SK-N-MC (cell line): ENCODE data around the gene CDH4.
"Not testable (repeated sequence)": the region's sequence is repeated elsewhere in the genome, so short reads cannot be mapped to it uniquely, and the experiment has no call there.

Experiments used
- EZH2 ChIP-seq: fragments of 200-600 bp; sonication (generic); IDR thresholded peaks from one replicate; pipeline ENCODE4 v1.6.1; 2017; ENCODE audit warnings: antibody characterized with exemption
- FOXP2 ChIP-seq: optimal IDR thresholded peaks from 2 replicates; pipeline ENCODE3; 2011; ENCODE audit warnings: mild to moderate bottlenecking, moderate library complexity; ENCODE audit not compliant: insufficient read depth; ENCODE audit errors: extremely low read length, control extremely low read depth
- POLR2AphosphoS5 ChIP-seq: IDR thresholded peaks from 2 replicates; pipeline ENCODE4 v1.6.1; 2012; ENCODE audit warnings: mild to moderate bottlenecking, low read depth, low read length, borderline replicate concordance

DNA sequence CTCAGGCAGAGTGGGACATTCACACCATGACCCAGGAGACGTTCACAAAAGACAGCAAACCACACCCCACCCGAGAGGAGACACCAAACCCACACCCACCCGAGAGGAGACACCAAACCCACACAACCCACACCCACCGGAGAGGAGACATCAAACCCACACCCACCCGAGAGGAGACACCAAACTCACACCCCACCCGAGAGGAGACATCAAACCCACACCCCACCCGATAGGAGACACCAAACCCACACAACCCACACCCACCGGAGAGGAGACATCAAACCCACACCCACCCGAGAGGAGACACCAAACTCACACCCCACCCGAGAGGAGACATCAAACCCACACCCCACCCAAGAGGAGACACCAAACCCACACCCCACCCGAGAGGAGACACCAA lies 729.6 kb downstream of the CDH4 start:
- not testable (repeated sequence) for TF ChIP-seq POLR2AphosphoS5, EZH2, FOXP2
